K562 (cell line): ENCODE results near the gene DIP2A. TPM values are rescaled to one million over a fixed set of nuclear protein-coding genes. Genes with fewer than 3 reads are reported as not detected.

ENCODE experiments used
- ATAC-seq: fragments of 200-7000 bp; cut with Tn5 transposase; 3 replicates; pipeline ENCODE4 v1.9.1; 2020; ENCODE audit warnings: moderate library complexity
- BruUV-seq: library from RNA; stranded (reverse); fragments of 400-500 nt; replicated peaks from 2 replicates; lab custom pipeline; 2021; lab: Mats Ljungman, UMichigan
- CTCF ChIA-PET: fragments of 300-600 bp; formaldehyde crosslinking; extraction: SDS; loops from one replicate; lab custom pipeline; 2021; ENCODE audit warnings: low intra/inter-chr PET ratio; lab: Yijun Ruan, JAX
- POLR2A ChIA-PET: fragments of 300-600, 350-650 bp; sonication (Branson Sonifier 250); formaldehyde crosslinking; extraction: SDS; loops from one replicate; lab custom pipeline; 2021; ENCODE audit warnings: antibody characterized with exemption, inconsistent platforms; lab: Yijun Ruan, JAX
- DNase-seq, 4 experiments: peaks; one replicate each; pipeline versions ENCODE4 v3.0.0 to v3.0.0-alpha.2; 2011 to 2018; ENCODE audit warnings: low spot score in 3 of 4, mixed read lengths in 3 of 4; ENCODE audit errors: extremely low read depth in 1 of 4
- FAIRE-seq: peaks from 2 replicates; lab custom pipeline; 2011; peaks lifted over from hg19 to GRCh38; lab: Jason Lieb, UNC
- H2AFZ ChIP-seq: 2 replicates; pipeline ENCODE4 v1.6.0; 2011; ENCODE audit warnings: low read depth, low read length, control low read depth, inconsistent platforms
- H3K27ac ChIP-seq: fragments of 200-600 bp; 3 replicates; pipeline ENCODE4 v1.8.0; 2011; ENCODE audit warnings: low read depth, mild to moderate bottlenecking, control low read depth, inconsistent platforms, low read length, moderate library complexity, mixed read lengths; ENCODE audit errors: extremely low read depth
- H3K27me3 ChIP-seq, 2 experiments: fragments of 300-600 bp in 1 of 2; 2 replicates in 1 of 2; 3 replicates in 1 of 2; pipeline versions ENCODE4 v1.6.0 to v1.8.0; 2011; ENCODE audit warnings: inconsistent platforms in 2 of 2, low read length in 2 of 2, mild to moderate bottlenecking in 1 of 2, mixed read lengths in 1 of 2, moderate library complexity in 1 of 2; ENCODE audit not compliant: control insufficient read depth in 2 of 2, insufficient read depth in 2 of 2
- H3K36me3 ChIP-seq: fragments of 300-600 bp; 3 replicates; pipeline ENCODE4 v1.8.0; 2011; ENCODE audit warnings: mild to moderate bottlenecking, low read length, inconsistent platforms; ENCODE audit not compliant: control insufficient read depth, insufficient read depth
- H3K4me1 ChIP-seq, 2 experiments: fragments of 200-600 bp in 1 of 2; replicated peaks in 1 of 2; 2 replicates in 1 of 2; 3 replicates in 1 of 2; pipeline versions ENCODE4 v1.5.1 to v1.8.0; 2011; ENCODE audit warnings: inconsistent platforms in 2 of 2, low read length in 2 of 2, mild to moderate bottlenecking in 1 of 2, mixed read lengths in 1 of 2, moderate library complexity in 1 of 2; ENCODE audit not compliant: control insufficient read depth in 2 of 2, insufficient read depth in 2 of 2
- H3K4me2 ChIP-seq: 2 replicates; pipeline ENCODE4 v1.6.1; 2011; ENCODE audit warnings: low read length, control low read depth, inconsistent platforms, mixed read lengths; ENCODE audit not compliant: insufficient read depth
- H3K4me3 ChIP-seq: fragments of 200-600 bp; sonication (generic), shearing (Covaris generic); 2 replicates; pipeline ENCODE4 v1.5.1; 2016; ENCODE audit warnings: control low read depth, inconsistent platforms
- H3K79me2 ChIP-seq: fragments of 200-600 bp; 3 replicates; pipeline ENCODE4 v1.8.0; 2011; ENCODE audit warnings: low read length, inconsistent platforms; ENCODE audit not compliant: control insufficient read depth, insufficient read depth
- H3K9ac ChIP-seq, 2 experiments: 2 replicates each; pipeline versions ENCODE4 v1.6.0 to v1.6.1; 2011; ENCODE audit warnings: low read depth in 2 of 2, low read length in 2 of 2, control low read depth in 1 of 2, inconsistent platforms in 1 of 2, mild to moderate bottlenecking in 1 of 2, mixed read lengths in 1 of 2; ENCODE audit not compliant: insufficient read depth in 1 of 2
- H3K9me1 ChIP-seq: one replicate; pipeline ENCODE4 v1.6.0; 2011; ENCODE audit warnings: inconsistent platforms, mild to moderate bottlenecking, low read length, moderate library complexity; ENCODE audit not compliant: control insufficient read depth, insufficient read depth
- H3K9me3 ChIP-seq: replicated peaks from 2 replicates; pipeline ENCODE4 v1.5.1; 2011; ENCODE audit warnings: low read depth, low read length, inconsistent platforms; ENCODE audit not compliant: control insufficient read depth, insufficient read depth
- H4K20me1 ChIP-seq: replicated peaks from 2 replicates; pipeline ENCODE4 v1.6.1; 2011; ENCODE audit warnings: low read length, inconsistent platforms, mixed read lengths; ENCODE audit not compliant: control insufficient read depth, insufficient read depth
- ARHGAP35 ChIP-seq: fragments of 450-650 bp; IDR thresholded peaks from 2 replicates; pipeline ENCODE4 v1.6.1; 2018; ENCODE audit not compliant: partially characterized antibody
- DIDO1 ChIP-seq: fragments of 450-650 bp; IDR thresholded peaks from 2 replicates; pipeline ENCODE4 v1.6.1; 2016; ENCODE audit warnings: low read depth, missing biosample characterization, missing genetic modification characterization
- HNRNPUL1 ChIP-seq: fragments of 200-400 bp; formaldehyde crosslinking; IDR thresholded peaks from 2 replicates; pipeline ENCODE4 v1.6.1; 2017; ENCODE audit warnings: low read length
- IFI16 ChIP-seq: fragments of 250-450 bp; sonication (Bioruptor Pico); IDR thresholded peaks from 2 replicates; pipeline ENCODE4 v2.1.2; 2022; ENCODE audit warnings: mild to moderate bottlenecking, inconsistent platforms
- JUNB ChIP-seq: fragments of 450-650 bp; formaldehyde crosslinking; conservative IDR thresholded peaks from 2 replicates; pipeline ENCODE4 v1.4.0; 2020; ENCODE audit warnings: mild to moderate bottlenecking
- MECOM ChIP-seq: fragments of 250-450 bp; sonication (Bioruptor Pico); IDR thresholded peaks from 2 replicates; pipeline ENCODE4 v1.8.0; 2022; ENCODE audit warnings: inconsistent platforms
- MEF2D ChIP-seq: conservative IDR thresholded peaks from 2 replicates; pipeline ENCODE4 v1.6.1; 2016; ENCODE audit warnings: low read depth, missing genetic modification characterization, missing compliant biosample characterization
- NR1H2 ChIP-seq: sonication (generic); formaldehyde crosslinking; IDR thresholded peaks from 2 replicates; pipeline ENCODE4 v1.4.0; 2020; ENCODE audit warnings: mild to moderate bottlenecking, missing genetic modification reagents
- SRF ChIP-seq, 2 experiments: fragments of 250-450, 450-650 bp in 1 of 2; sonication (Bioruptor Pico) in 1 of 2; sonication (generic) in 1 of 2; formaldehyde crosslinking; IDR thresholded peaks; 2 replicates each; pipeline versions ENCODE4 v1.5.0 to v1.5.1; 2020 to 2022; ENCODE audit warnings: mild to moderate bottlenecking in 1 of 2, missing genetic modification reagents in 1 of 2
- TFAM ChIP-seq: fragments of 250-450 bp; sonication (Bioruptor Pico); conservative IDR thresholded peaks from 2 replicates; pipeline ENCODE4 v1.5.0; 2021; ENCODE audit warnings: mild to moderate bottlenecking, moderate library complexity
- ZNF143 ChIP-seq: sonication (generic); formaldehyde crosslinking; IDR thresholded peaks from 2 replicates; pipeline ENCODE4 v1.9.0; 2022; ENCODE audit warnings: mild to moderate bottlenecking, missing genetic modification reagents
- ZNF316 ChIP-seq: fragments of 450-650 bp; IDR thresholded peaks from 2 replicates; pipeline ENCODE4 v1.6.1; 2016
- WGBS: fragments of 100-300 bp; shearing (Covaris generic); methylation state at CpG from one replicate; pipeline ENCODE4 v1.1.6; 2016; ENCODE audit warnings: low coverage, mixed read lengths; ENCODE audit not compliant: insufficient coverage; ENCODE audit errors: missing lambda C conversion rate; 5-methylcytosine and 5-hydroxymethylcytosine counted together
- in situ Hi-C: fragments of 300-500 bp; cut with MboI; formaldehyde crosslinking; loops from 4 replicates; pipeline ENCODE4 v1.15.0; 2018; ENCODE audit warnings: inconsistent platforms, mixed read lengths
- intact Hi-C: fragments of 100-400 bp; cut with micrococcal nuclease; formaldehyde crosslinking; loops from 2 replicates; pipeline ENCODE4 v1.14.2; 2022
- polyA plus RNA-seq, 8 experiments: library from polyadenylated mRNA; depleted of rRNA in 4 of 8; stranded (reverse) in 5 of 8; unstranded in 3 of 8; fragments of >200 nt; fragmentation: Nextera tagmentation in 2 of 8; fragmentation: Illumina TruSeq in 1 of 8; extraction: Ambion mirVana in 2 of 8; extraction: Trizol in 1 of 8; gene quantifications; 2 replicates each; pipeline versions ENCODE4 v1.2.1 to v1.2.3, GENCODE V29; 2011 to 2014; ENCODE audit warnings: inconsistent platforms in 1 of 8, missing spikeins in 1 of 8
- total RNA-seq, 7 experiments: library from RNA; depleted of rRNA in 6 of 7; stranded (reverse); fragments of >200 nt in 6 of 7; fragmentation: Illumina TruSeq in 2 of 7; extraction: Trizol in 2 of 7; gene quantifications; 2 replicates each; pipeline versions ENCODE4 v1.2.1 to v1.2.3, GENCODE V29; 2011 to 2021; ENCODE audit warnings: low replicate concordance in 1 of 7
- TF ChIP-seq, protein P1 (sequence below): fragments of 450-650 bp; IDR thresholded peaks from 2 replicates; pipeline ENCODE4 v1.6.1; 2016; ENCODE audit warnings: antibody characterized with exemption
- TF ChIP-seq, protein P2 (sequence below): fragments of 450-650 bp; IDR thresholded peaks from 2 replicates; pipeline ENCODE4 v1.6.1; 2017; ENCODE audit warnings: antibody characterized with exemption
- TF ChIP-seq, protein P3 (sequence below), 3 experiments: fragments of 200-800 bp in 1 of 3; sonication (Bioruptor generic) in 1 of 3; sonication (generic) in 1 of 3; formaldehyde crosslinking in 1 of 3; IDR thresholded peaks; 2 replicates each; pipeline versions ENCODE4 v1.6.1 to v1.8.0; 2016 to 2022; ENCODE audit warnings: mild to moderate bottlenecking in 2 of 3, missing compliant biosample characterization in 2 of 3, missing genetic modification characterization in 2 of 3, missing genetic modification reagents in 1 of 3
- TF ChIP-seq, protein P4 (sequence below): IDR thresholded peaks from 2 replicates; pipeline ENCODE4 v1.6.1; 2014; ENCODE audit warnings: antibody characterized with exemption

DIP2A gene
- total and polyA plus RNA-seq, 9 of the 15 experiments (the other 6 are each of a cell fraction or from before 2014, with no cell fraction given): 4.3 to 34.5 (median 20.3) TPM

DNA sequence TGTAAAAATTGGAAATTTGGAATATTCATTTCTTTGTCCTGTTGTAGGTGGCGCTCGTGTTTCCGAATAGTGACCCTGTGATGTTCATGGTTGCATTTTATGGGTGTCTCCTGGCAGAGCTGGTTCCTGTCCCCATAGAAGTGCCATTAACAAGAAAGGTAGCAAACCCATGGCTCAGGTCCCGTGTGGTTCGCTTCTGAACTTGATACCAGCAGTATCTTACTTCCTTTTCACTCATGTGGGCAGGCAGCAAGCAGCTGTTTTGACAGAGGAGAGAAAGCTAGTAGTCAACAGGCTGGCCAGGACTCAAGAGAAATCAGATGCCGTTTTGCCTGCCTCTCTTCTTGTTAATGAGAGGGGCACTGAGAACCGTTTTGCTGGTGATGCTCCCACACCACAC, 73.4 kb downstream of the DIP2A start:
- Histone ChIP-seq H3K9me1 (peaks cover 4% of the 10 kb centered on the region), H3K4me2 (no peak overlapping the region), H3K79me2 (0 out of 3 replicates have a peak, but pooled peaks cover 2% of the 10 kb centered on the region), H3K27me3 (no peaks in the 10 kb centered on the region), H3K9ac (no peak overlapping the region), H2AFZ (no peak overlapping the region), H3K4me1 (no peaks in the 10 kb centered on the region), H3K4me3 (no peak overlapping the region), H4K20me1 (no peaks in the 10 kb centered on the region), H3K9me3 (no peaks in the 10 kb centered on the region), H3K27ac (no peak overlapping the region), H3K36me3 (peaks cover 53% of the 10 kb centered on the region)
- ATAC-seq (no peak), FAIRE-seq (no peak), DNase-seq (no peak)
- 83% methylated on average over 7 of the region's 7 CpGs for WGBS
- BruUV-seq: no TSS peak
- TF ChIP-seq MECOM (CRISPR knock-in tag) (no peak), NR1H2 (CRISPR knock-in tag) (no peak), IFI16 (CRISPR knock-in tag) (no peak), JUNB (CRISPR knock-in tag) (no peak), HNRNPUL1 (no peak), TFAM (no peak), MEF2D (tag) (no peak), ARHGAP35 (no peak), ZNF316 (no peak), DIDO1 (tag) (no peak), ZNF143 (CRISPR knock-in tag) (no peak), SRF (CRISPR knock-in tag; IDR thresholded peaks at IDR 0.05) (no peak)
- TF ChIP-seq, protein P1, sequence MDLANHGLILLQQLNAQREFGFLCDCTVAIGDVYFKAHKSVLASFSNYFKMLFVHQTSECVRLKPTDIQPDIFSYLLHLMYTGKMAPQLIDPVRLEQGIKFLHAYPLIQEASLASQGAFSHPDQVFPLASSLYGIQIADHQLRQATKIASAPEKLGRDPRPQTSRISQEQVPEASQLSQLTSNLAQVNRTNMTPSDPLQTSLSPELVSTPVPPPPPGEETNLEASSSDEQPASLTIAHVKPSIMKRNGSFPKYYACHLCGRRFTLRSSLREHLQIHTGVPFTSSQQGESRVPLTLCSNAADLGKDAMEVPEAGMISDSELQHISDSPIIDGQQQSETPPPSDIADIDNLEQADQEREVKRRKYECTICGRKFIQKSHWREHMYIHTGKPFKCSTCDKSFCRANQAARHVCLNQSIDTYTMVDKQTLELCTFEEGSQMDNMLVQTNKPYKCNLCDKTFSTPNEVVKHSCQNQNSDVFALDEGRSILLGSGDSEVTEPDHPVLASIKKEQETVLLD: no peak
- TF ChIP-seq, protein P2, sequence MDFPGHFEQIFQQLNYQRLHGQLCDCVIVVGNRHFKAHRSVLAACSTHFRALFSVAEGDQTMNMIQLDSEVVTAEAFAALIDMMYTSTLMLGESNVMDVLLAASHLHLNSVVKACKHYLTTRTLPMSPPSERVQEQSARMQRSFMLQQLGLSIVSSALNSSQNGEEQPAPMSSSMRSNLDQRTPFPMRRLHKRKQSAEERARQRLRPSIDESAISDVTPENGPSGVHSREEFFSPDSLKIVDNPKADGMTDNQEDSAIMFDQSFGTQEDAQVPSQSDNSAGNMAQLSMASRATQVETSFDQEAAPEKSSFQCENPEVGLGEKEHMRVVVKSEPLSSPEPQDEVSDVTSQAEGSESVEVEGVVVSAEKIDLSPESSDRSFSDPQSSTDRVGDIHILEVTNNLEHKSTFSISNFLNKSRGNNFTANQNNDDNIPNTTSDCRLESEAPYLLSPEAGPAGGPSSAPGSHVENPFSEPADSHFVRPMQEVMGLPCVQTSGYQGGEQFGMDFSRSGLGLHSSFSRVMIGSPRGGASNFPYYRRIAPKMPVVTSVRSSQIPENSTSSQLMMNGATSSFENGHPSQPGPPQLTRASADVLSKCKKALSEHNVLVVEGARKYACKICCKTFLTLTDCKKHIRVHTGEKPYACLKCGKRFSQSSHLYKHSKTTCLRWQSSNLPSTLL: no peak
- TF ChIP-seq, protein P3, sequence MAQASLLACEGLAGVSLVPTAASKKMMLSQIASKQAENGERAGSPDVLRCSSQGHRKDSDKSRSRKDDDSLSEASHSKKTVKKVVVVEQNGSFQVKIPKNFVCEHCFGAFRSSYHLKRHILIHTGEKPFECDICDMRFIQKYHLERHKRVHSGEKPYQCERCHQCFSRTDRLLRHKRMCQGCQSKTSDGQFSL (CRISPR knock-in tag; IDR thresholded peaks at IDR 0.05): no peak
- TF ChIP-seq, protein P3 (tag; IDR thresholded peaks at IDR 0.05): no peak
- TF ChIP-seq, protein P4, sequence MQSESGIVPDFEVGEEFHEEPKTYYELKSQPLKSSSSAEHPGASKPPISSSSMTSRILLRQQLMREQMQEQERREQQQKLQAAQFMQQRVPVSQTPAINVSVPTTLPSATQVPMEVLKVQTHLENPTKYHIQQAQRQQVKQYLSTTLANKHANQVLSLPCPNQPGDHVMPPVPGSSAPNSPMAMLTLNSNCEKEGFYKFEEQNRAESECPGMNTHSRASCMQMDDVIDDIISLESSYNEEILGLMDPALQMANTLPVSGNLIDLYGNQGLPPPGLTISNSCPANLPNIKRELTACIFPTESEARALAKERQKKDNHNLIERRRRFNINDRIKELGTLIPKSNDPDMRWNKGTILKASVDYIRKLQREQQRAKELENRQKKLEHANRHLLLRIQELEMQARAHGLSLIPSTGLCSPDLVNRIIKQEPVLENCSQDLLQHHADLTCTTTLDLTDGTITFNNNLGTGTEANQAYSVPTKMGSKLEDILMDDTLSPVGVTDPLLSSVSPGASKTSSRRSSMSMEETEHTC: no peak
- ChIA-PET CTCF (no interaction called here), POLR2A (interaction anchor here (0.6 to 0.9 kb wide), 6 partner anchors 10 to 107 kb away, joined by 3 to 4 read pairs (median 3); no protein-coding TSS in a partner anchor)
- in situ Hi-C loops: no loop called here
- intact Hi-C loops: no loop called here
